Skin of body (tissue), 2 donors: Measurements from ENCODE around the gene GTF2B. TPM values are rescaled to one million over a fixed set of nuclear protein-coding genes. Genes with fewer than 3 reads are reported as not detected.
A peak's percentile ranks its signal among the peaks of the same experiment; 100 is the strongest.
"Not testable (repeated sequence)": the region's sequence is repeated elsewhere in the genome, so short reads cannot be mapped to it uniquely, and the experiment has no call there.

ENCODE experiments used
- DNase-seq: peaks from one replicate; lab custom pipeline; 2025; lab: John Stamatoyannopoulos, UW
- total RNA-seq: library from RNA; depleted of rRNA; stranded (reverse); fragments of >200 nt; gene quantifications from one replicate; pipeline ENCODE4 v1.2.3, GENCODE V29; 2014

Gene GTF2B
- total RNA-seq, 1 donor from 2014 or later, result 50.5 TPM

DNA sequence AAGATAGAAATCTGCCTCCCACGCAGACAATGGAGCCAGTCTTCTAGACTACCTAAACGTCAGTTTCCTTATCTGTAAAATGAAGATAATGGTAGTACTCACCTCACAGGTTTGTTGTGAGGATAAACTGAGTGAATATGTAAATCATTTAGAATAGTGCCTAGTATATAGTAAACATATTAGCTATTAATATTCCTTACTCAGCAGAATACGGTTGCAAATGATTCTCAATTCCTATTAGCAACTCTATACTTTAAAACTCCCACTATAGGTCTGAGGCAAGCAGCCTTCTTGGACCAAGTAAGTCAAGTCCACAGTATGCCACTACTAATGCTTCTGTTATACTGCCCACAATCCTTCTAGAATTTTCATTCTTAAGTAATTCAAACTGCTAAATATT, 5.4 kb downstream of the GTF2B start:
- DNase-seq, result no peak

GRCh38 chr1:88883156-88883555, 8.2 kb downstream of the GTF2B start:
- DNase-seq, result no peak

DNA sequence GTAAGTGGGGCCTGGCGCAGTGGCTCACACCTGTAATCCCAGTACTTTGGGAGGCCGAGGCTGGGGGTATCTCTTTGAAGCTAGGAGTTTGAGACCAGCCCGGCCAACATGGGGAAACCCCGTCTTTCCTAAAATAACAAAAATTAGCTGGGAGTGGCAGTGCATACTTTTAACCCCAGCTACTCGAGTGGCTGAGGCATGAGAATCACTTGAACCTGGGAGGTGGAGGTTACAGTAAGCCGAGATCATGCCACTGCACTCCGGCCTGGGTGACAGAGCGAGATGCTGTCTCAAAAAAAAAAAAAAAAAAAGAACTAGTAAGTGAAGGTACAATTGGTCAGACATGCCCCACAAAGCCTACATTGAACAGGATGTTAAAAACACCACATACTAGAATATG, 10.7 kb downstream of the GTF2B start:
- not testable (repeated sequence) for DNase-seq

DNA sequence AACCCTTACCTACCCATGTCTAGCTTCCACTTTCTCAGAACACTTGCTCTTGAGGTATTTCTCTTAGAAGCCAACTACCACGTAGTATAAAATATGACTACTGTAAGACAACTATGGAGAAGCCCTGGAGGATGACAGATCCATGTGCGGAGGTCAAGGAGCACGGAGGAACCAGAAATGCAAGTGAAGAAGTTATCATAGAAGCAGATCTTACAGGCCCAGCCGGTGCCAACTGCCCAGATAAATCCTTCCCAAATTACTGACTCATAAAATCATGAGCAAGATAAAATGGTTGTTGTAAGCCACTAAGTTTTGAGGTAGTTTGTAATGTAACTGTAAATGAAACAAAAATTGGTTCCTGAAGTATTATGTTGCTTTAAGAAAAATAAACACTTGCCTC, 12.6 kb downstream of the GTF2B start:
- DNase-seq, result no peak

- no peak for DNase-seq
These were observed 13.5 kb downstream of the GTF2B start for GRCh38 chr1:88877911-88878310.

- peak; percentile 10 for DNase-seq
These were observed 14.0 kb downstream of the GTF2B start for GRCh38 chr1:88877382-88877825.

DNA sequence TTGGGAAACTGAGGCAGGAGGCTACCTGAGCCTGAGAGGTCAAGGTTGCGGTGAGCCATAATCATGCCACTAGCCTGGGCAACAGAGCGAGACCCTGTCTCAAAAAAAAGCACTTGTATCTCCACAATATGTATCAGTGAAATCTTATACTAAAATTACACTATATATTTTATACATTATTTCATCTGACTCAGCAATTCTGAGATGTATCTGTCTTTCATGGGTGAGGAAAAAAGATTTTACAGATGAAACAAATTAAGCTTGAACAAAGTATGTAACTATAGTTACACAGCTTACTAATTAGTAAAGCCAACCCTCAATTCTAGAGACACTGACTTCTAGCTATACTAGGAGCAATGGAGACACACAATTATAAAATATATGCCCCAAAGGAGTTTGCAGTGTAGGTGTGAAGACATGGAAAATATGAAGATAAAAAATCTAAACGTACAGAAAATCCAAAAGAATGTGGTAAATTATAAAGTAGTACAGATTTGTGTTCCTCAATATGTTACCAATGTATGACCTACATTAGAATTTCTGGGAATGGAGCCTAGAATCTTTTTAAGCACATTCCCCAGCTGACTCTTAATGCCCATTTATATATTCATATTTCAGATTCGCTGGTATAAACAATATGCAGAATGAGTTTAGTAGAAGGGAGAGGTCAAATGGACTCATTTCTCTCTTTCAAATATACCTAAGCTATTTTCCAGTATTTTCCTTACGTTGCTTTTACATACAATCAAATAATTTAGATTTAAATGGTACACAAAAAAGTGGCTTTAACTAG, 14.6 kb downstream of the GTF2B start:
- peak; percentile 25 for DNase-seq

- no peak for DNase-seq
These were observed 15.8 kb downstream of the GTF2B start for GRCh38 chr1:88875595-88875994.

- no peak for DNase-seq
These were observed 17.5 kb downstream of the GTF2B start for GRCh38 chr1:88873737-88874349.

DNA sequence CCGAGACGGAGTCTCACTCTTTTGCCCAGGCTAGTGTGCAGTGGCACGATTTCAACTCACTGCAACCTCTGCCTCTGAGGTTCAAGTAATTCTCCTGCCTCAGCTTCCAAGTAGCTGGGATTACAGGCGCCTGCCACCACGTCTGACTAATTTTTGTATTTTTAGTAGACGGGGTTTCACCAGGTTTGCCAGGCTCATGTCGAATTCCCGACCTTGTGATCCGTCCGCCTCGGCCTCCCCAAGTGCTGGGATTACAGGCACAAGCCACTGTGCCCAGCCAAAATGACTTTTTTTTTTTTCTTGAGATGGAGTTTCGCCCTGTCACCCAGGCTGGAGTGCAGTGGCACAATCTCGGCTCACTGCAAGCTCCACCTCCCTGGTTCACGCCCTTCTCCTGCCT, 21.7 kb downstream of the GTF2B start:
- not testable (repeated sequence) for DNase-seq

- no peak for DNase-seq
These were observed 23.4 kb downstream of the GTF2B start for GRCh38 chr1:88867743-88868521.

GRCh38 chr1:88851303-88852063, 39.9 kb downstream of the GTF2B start:
- no peak for DNase-seq

GRCh38 chr1:88847643-88848042, 43.7 kb downstream of the GTF2B start:
- no peak for DNase-seq

GRCh38 chr1:88825721-88826120, 65.6 kb downstream of the GTF2B start:
- DNase-seq, result no peak

DNA sequence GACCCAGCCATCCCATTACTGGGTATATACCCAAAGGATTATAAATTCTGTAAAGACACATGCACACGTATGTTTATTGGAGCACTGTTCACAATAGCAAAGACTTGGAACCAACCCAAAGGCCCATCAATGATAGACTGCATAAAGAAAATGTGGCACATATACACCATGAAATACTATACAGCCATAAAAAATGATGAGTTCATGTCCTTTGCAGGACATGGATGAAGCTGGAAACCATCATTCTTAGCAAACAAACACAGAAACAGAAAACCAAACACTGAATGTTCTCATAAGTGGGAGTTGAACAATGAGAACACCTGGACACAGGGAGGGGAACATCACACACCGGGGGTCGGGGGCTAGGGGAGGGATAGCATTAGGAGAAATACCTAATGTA, 71.7 kb downstream of the GTF2B start:
- not testable (repeated sequence) for DNase-seq

- no peak for DNase-seq
These were observed 77.9 kb downstream of the GTF2B start for GRCh38 chr1:88813471-88813870.

DNA sequence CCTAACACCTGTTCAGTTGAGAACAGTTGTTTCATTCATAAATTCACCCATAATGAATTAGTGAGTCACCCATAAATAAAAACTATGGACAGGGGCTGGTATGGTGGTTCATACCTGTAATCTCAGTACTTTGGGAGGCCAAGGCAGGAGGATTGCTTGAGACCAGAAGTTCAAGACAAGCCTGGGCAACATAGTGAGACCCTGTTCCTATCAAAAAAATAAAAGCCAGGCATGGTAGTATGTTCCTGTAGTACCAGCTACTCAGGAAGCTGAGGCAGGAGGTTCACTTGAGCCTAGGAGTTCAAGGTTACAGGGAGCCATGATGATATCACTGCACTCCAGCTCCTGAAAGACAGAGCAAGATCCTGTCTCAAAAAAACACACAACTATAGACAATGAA, 79.0 kb downstream of the GTF2B start:
- DNase-seq, result no peak

GRCh38 chr1:88803444-88803843, 87.9 kb downstream of the GTF2B start:
- no peak for DNase-seq

DNA sequence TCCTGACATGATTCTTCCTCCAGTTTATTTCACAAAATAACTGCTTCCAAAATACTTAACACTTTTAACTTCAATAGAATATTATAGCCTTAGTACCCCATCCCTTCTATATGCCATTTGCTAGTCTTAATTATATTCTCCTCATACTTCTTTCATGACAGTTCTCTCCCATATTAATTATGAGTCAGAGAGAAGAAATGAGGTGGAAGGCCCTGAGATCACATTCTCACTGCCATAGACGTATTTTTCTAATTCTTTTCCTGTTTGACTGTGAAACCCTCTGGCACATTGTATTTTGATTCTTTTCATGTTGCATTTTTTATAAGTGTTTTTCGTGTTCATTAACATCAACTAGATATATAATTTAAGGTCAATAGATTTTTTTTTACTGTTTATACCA, 88.4 kb downstream of the GTF2B start:
- DNase-seq, result no peak
